OCI-LY1 (cell line): ENCODE data around the gene ZBTB20.

Experiments
- CTCF ChIP-seq: fragments of 200-600 bp; sonication (generic), shearing (Covaris generic); IDR thresholded peaks from 2 replicates; pipeline ENCODE4 v1.5.1; 2017; ENCODE audit warnings: mild to moderate bottlenecking, antibody characterized with exemption, low read length, moderate library complexity, mixed read lengths
- EZH2 ChIP-seq: fragments of 200-600 bp; sonication (generic), shearing (Covaris generic); IDR thresholded peaks from 2 replicates; pipeline ENCODE4 v1.8.0; 2017; ENCODE audit warnings: borderline replicate concordance, mixed run types, mild to moderate bottlenecking, antibody characterized with exemption, low read length, moderate library complexity, mixed read lengths

GRCh38 chr3:114714237-114714636 lies 432.9 kb downstream of the ZBTB20 start:
- TF ChIP-seq CTCF = no peak
- TF ChIP-seq EZH2 = no peak
